HEK293T (cell line): ENCODE measurements around the gene GDI1.
A peak's percentile ranks its signal among the peaks of the same experiment; 100 is the strongest.

Experiments used
- CTCF ChIA-PET: fragments of 350-600 bp; formaldehyde crosslinking; extraction: SDS; loops from one replicate; lab custom pipeline; 2021; ENCODE audit warnings: antibody characterized with exemption, inconsistent platforms; lab: Yijun Ruan, JAX
- POLR2A ChIA-PET: fragments of 350-600 bp; formaldehyde crosslinking; extraction: SDS; loops from one replicate; lab custom pipeline; 2020; ENCODE audit warnings: antibody characterized with exemption, inconsistent platforms; lab: Yijun Ruan, JAX
- DNase-seq: peaks from one replicate; pipeline ENCODE4 v3.0.0; 2012; ENCODE audit warnings: mixed read lengths; ENCODE audit errors: extremely low spot score
- ARNT ChIP-seq: fragments of 450-650 bp; IDR thresholded peaks from 2 replicates; pipeline ENCODE4 v1.6.1; 2017; ENCODE audit warnings: mild to moderate bottlenecking
- BHLHE40 ChIP-seq: fragments of 450-650 bp; IDR thresholded peaks from 2 replicates; pipeline ENCODE4 v1.6.1; 2016; ENCODE audit warnings: mild to moderate bottlenecking, moderate library complexity, borderline replicate concordance
- CTBP1 ChIP-seq: fragments of 450-650 bp; IDR thresholded peaks from 2 replicates; pipeline ENCODE4 v1.6.1; 2016; ENCODE audit warnings: borderline replicate concordance
- ELF4 ChIP-seq: fragments of 450-650 bp; IDR thresholded peaks from 2 replicates; pipeline ENCODE4 v1.6.1; 2017; ENCODE audit warnings: antibody characterized with exemption
- FOXA1 ChIP-seq: fragments of 450-650 bp; IDR thresholded peaks from 2 replicates; pipeline ENCODE4 v1.6.1; 2016; ENCODE audit warnings: mild to moderate bottlenecking
- FOXK2 ChIP-seq: fragments of 450-650 bp; IDR thresholded peaks from 2 replicates; pipeline ENCODE4 v1.6.1; 2016; ENCODE audit warnings: mild to moderate bottlenecking
- FOXM1 ChIP-seq: fragments of 450-650 bp; IDR thresholded peaks from 2 replicates; pipeline ENCODE4 v1.6.1; 2017; ENCODE audit warnings: mild to moderate bottlenecking, borderline replicate concordance
- HDGF ChIP-seq: fragments of 450-650 bp; IDR thresholded peaks from 2 replicates; pipeline ENCODE4 v1.6.1; 2017; ENCODE audit warnings: antibody characterized with exemption, borderline replicate concordance
- L3MBTL2 ChIP-seq: fragments of 450-650 bp; conservative IDR thresholded peaks from 2 replicates; pipeline ENCODE4 v1.6.1; 2016; ENCODE audit warnings: mild to moderate bottlenecking
- LEF1 ChIP-seq: fragments of 450-650 bp; IDR thresholded peaks from 2 replicates; pipeline ENCODE4 v1.6.1; 2017; ENCODE audit warnings: mild to moderate bottlenecking, borderline replicate concordance
- NFRKB ChIP-seq: fragments of 450-650 bp; IDR thresholded peaks from 2 replicates; pipeline ENCODE4 v1.6.1; 2016; ENCODE audit warnings: mild to moderate bottlenecking, moderate library complexity
- PKNOX1 ChIP-seq: fragments of 450-650 bp; IDR thresholded peaks from 2 replicates; pipeline ENCODE4 v1.6.1; 2016
- SP1 ChIP-seq: fragments of 450-650 bp; IDR thresholded peaks from 2 replicates; pipeline ENCODE4 v1.6.1; 2017
- SUZ12 ChIP-seq: fragments of 450-650 bp; IDR thresholded peaks from 2 replicates; pipeline ENCODE4 v1.6.1; 2016; ENCODE audit warnings: mild to moderate bottlenecking
- TARDBP ChIP-seq: fragments of 450-650 bp; IDR thresholded peaks from 2 replicates; pipeline ENCODE4 v1.6.1; 2016
- ZNF384 ChIP-seq: fragments of 450-650 bp; IDR thresholded peaks from 2 replicates; pipeline ENCODE4 v1.6.1; 2016

Gene GDI1

GRCh38 chrX:154488336-154489075 is 51.6 kb downstream of the GDI1 start:
- TF ChIP-seq ARNT (no peak), HDGF (no peak), LEF1 (no peak), CTBP1 (no peak), FOXA1 (no peak), ELF4 (no peak)
- no peak for DNase-seq
- ChIA-PET CTCF (interaction anchor here (0.5 kb wide), 1 partner anchor 48 kb away, joined by 4 read pairs; no protein-coding TSS in a partner anchor), POLR2A (interaction anchor here (1.1 to 4.2 kb wide), 10 partner anchors 8 to 90 kb away, joined by 3 to 21 read pairs (median 5); partner anchors contain the start of genes FAM3A, LAGE3, RPL10 and TAFAZZIN)

- POLR2A ChIA-PET, result interaction anchor here (0.6 to 4.2 kb wide), 14 partner anchors 9 to 91 kb away, joined by 3 to 21 read pairs (median 8); partner anchors contain the start of genes ATP6AP1, FAM3A, LAGE3 and RPL10
- DNase-seq, result no peak
- CTCF ChIA-PET, result interaction anchor here (0.5 to 1.2 kb wide), 2 partner anchors 48 to 116 kb away, joined by 4 to 5 read pairs; no protein-coding TSS in a partner anchor
- TF ChIP-seq TARDBP (no peak), SP1 (no peak), FOXK2 (no peak), HDGF (no peak), NFRKB (no peak), PKNOX1 (no peak), FOXA1 (no peak), ARNT (no peak), FOXM1 (no peak), LEF1 (no peak), L3MBTL2 (no peak), ZNF384 (no peak), CTBP1 (no peak), BHLHE40 (no peak), SUZ12 (no peak), ELF4 (no peak)
These were observed 52.2 kb downstream of the GDI1 start for GRCh38 chrX:154489182-154489581.

GRCh38 chrX:154490021-154490413 is 53.1 kb downstream of the GDI1 start:
- ChIA-PET POLR2A (interaction anchor here (0.6 to 4.2 kb wide), 22 partner anchors 8 to 111 kb away, joined by 3 to 21 read pairs (median 6); partner anchors contain the start of genes ATP6AP1, DNASE1L1, EMD and FAM3A), CTCF (interaction anchor here (0.6 to 1.2 kb wide), 2 partner anchors 117 to 159 kb away, joined by 3 to 5 read pairs; no protein-coding TSS in a partner anchor)
- no peak for TF ChIP-seq CTBP1
- TF ChIP-seq LEF1, result no peak
- TF ChIP-seq FOXK2, result no peak
- no peak for TF ChIP-seq PKNOX1
- TF ChIP-seq ZNF384, result no peak
- no peak for TF ChIP-seq ARNT
- TF ChIP-seq FOXA1, result no peak
- no peak for TF ChIP-seq NFRKB
- TF ChIP-seq TARDBP, result no peak
- no peak for TF ChIP-seq L3MBTL2
- no peak for TF ChIP-seq SUZ12
- DNase-seq, result no peak

- POLR2A ChIA-PET, result interaction anchor here (0.7 to 4.2 kb wide), 20 partner anchors 9 to 112 kb away, joined by 3 to 21 read pairs (median 6); partner anchors contain the start of genes ATP6AP1, DNASE1L1, EMD and FAM3A
These were observed 53.6 kb downstream of the GDI1 start, which contains the start of gene SLC10A3 for GRCh38 chrX:154490414-154491083. Gene SLC10A3 (minus strand): TSS chrX:154490629. CDS start chrX:154488940, 1,689 bp downstream.

More at GRCh38 chrX:154490414-154491083, 53.6 kb downstream of the GDI1 start, which contains the start of gene SLC10A3:
- no peak for TF ChIP-seq TARDBP
- TF ChIP-seq LEF1, result peak; percentile 29; the same call in 1 of the 2 replicates
- TF ChIP-seq FOXA1, result no peak
- TF ChIP-seq FOXM1, result peak; percentile 45; the same call in 1 of the 2 replicates
- TF ChIP-seq PKNOX1, result peak; percentile 82
- CTCF ChIA-PET, result interaction anchor here (0.6 to 1.2 kb wide), 2 partner anchors 117 to 159 kb away, joined by 3 to 5 read pairs; no protein-coding TSS in a partner anchor
- peak; percentile 96 for DNase-seq
